Fibroblast of lung (primary cell): ENCODE results near the gene SERTAD3. TPM values are rescaled to one million over a fixed set of nuclear protein-coding genes. Genes with fewer than 3 reads are reported as not detected.

ENCODE experiments used
- DNase-seq, 2 donors: peaks; one replicate each; pipeline versions ENCODE4 v3.0.0 to v3.0.0-alpha.2; 2010; ENCODE audit warnings: low read depth in 2 of 2
- H2AFZ ChIP-seq: 2 replicates; pipeline ENCODE4 v1.5.1; 2012; ENCODE audit warnings: low read length, control low read depth, inconsistent platforms
- H3K27ac ChIP-seq: 2 replicates; pipeline ENCODE4 v1.5.1; 2011; ENCODE audit warnings: low read length, control low read depth; ENCODE audit not compliant: insufficient read depth
- H3K27me3 ChIP-seq: 2 replicates; pipeline ENCODE4 v1.5.1; 2011; ENCODE audit warnings: mild to moderate bottlenecking, low read length; ENCODE audit not compliant: control insufficient read depth, insufficient read depth
- H3K36me3 ChIP-seq: 2 replicates; pipeline ENCODE4 v1.5.1; 2011; ENCODE audit warnings: low read length; ENCODE audit not compliant: control insufficient read depth, insufficient read depth
- H3K4me1 ChIP-seq: 2 replicates; pipeline ENCODE4 v1.5.1; 2011; ENCODE audit warnings: low read length; ENCODE audit not compliant: control insufficient read depth, insufficient read depth; ENCODE audit errors: extremely low read depth
- H3K4me2 ChIP-seq: 2 replicates; pipeline ENCODE4 v1.5.1; 2011; ENCODE audit warnings: low read length, control low read depth; ENCODE audit not compliant: insufficient read depth; ENCODE audit errors: extremely low read depth
- H3K4me3 ChIP-seq, 4 experiments: fragments of 200-600 bp in 1 of 4; sonication (generic) in 1 of 4; replicated peaks in 1 of 4; 2 replicates each; pipeline ENCODE4 v1.5.1; 2011 to 2016; ENCODE audit warnings: low read length in 4 of 4, low read depth in 3 of 4, mild to moderate bottlenecking in 3 of 4, control low read depth in 2 of 4, inconsistent platforms in 1 of 4, mixed read lengths in 1 of 4; ENCODE audit not compliant: insufficient read depth in 1 of 4; ENCODE audit errors: control extremely low read depth in 1 of 4
- H3K79me2 ChIP-seq: 2 replicates; pipeline ENCODE4 v1.5.1; 2012; ENCODE audit warnings: mild to moderate bottlenecking, low read length, inconsistent platforms; ENCODE audit not compliant: control insufficient read depth, insufficient read depth
- H3K9ac ChIP-seq: 2 replicates; pipeline ENCODE4 v1.5.1; 2011; ENCODE audit warnings: mild to moderate bottlenecking, low read length, control low read depth; ENCODE audit not compliant: insufficient read depth
- H3K9me3 ChIP-seq: 2 replicates; pipeline ENCODE4 v1.5.1; 2012; ENCODE audit warnings: low read depth, low read length; ENCODE audit not compliant: control insufficient read depth, insufficient read depth
- H4K20me1 ChIP-seq: 2 replicates; pipeline ENCODE4 v1.5.1; 2011; ENCODE audit warnings: low read length; ENCODE audit not compliant: control insufficient read depth, insufficient read depth; ENCODE audit errors: extremely low read depth
- CTCF ChIP-seq, 2 donors: IDR thresholded peaks in 1 of 2; conservative IDR thresholded peaks in 1 of 2; 1 replicate in 1 of 2; 2 replicates in 1 of 2; pipeline ENCODE4 v1.5.1; 2011 to 2012; ENCODE audit warnings: low read length in 2 of 2, control low read depth in 1 of 2, inconsistent platforms in 1 of 2, low read depth in 1 of 2, mild to moderate bottlenecking in 1 of 2
- EZH2 ChIP-seq: IDR thresholded peaks from 2 replicates; pipeline ENCODE4 v1.5.1; 2012; ENCODE audit warnings: low read length, control low read depth, mild to moderate bottlenecking; ENCODE audit errors: missing control alignments
- polyA plus RNA-seq, 2 donors: library from polyadenylated mRNA; depleted of rRNA in 1 of 2; stranded (reverse) in 1 of 2; unstranded in 1 of 2; fragments of >200 nt; gene quantifications; 2 replicates each; pipeline ENCODE4 v1.2.1, GENCODE V29; 2011 to 2012; ENCODE audit warnings: missing spikeins in 1 of 2
- total RNA-seq: library from RNA; depleted of rRNA; stranded (reverse); fragments of >200 nt; gene quantifications from 2 replicates; pipeline ENCODE4 v1.2.1, GENCODE V29; 2014

Gene SERTAD3
- total and polyA plus RNA-seq, 2 donors (not counting 1 experiment from before 2014, with no cell fraction given): 22.3 to 24.8 TPM

DNA sequence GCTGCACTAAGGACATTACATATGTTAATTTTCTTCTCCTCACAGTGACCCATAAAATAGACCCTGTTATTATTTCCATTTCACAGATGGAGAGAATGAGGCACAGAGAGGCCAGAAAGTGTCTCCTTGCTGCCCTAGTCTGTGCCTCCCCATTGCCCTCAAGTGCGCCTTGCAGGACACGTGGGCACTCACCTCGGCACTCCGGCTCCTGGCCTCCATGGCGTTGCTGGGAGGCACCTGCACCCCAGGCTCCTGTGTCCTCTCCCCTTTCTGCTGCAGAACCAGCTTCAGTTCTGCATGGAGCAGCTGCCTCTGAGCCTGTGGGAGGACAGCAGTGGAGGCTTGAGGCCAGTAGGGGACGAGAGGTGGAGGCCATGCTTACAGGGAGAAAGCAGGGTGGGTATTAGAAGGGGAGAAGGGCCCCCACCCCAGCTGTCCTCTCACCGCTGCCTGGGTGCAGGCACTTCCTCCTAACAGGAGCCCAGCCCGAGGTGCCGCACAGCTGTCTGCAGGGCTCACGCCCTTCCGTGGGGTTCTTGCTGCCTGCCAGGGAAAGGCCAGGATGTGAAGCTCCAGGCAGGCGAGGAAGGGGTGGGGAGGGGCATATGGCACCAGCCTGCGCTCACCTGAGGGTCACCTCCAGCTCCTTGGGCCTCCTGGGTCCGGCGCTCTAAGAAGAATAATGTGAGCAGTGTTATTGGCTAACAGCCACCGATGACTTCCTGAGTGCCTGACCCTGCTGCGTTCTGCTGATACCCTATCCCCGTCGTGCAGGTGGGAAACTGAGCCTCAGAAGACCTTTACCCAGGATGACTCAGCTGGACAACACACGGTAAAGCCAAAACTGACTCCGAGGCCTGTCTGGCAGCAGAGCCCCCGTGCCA, 36.2 kb downstream of the SERTAD3 start:
- Histone ChIP-seq H3K9me3 (no peaks in the 10 kb centered on the region), H3K4me2 (no peak overlapping the region), H3K9ac (no peak overlapping the region), H3K27me3 (no peaks in the 10 kb centered on the region), H3K27ac (no peak overlapping the region), H3K36me3 (no peaks in the 10 kb centered on the region), H3K4me3 (no peak overlapping the region), H2AFZ (no peak overlapping the region), H3K4me1 (no peaks in the 10 kb centered on the region), H4K20me1 (no peaks in the 10 kb centered on the region), H3K79me2 (no peaks in the 10 kb centered on the region)
- TF ChIP-seq CTCF (conservative IDR thresholded peaks at IDR 0.05 in 1 of 2, IDR thresholded peaks at IDR 0.05 in 1 of 2; ENCODE audit: low read depth in 1 of 2, low read length in 2 of 2) (no peak), EZH2 (no peak)
- no peak for DNase-seq

DNA sequence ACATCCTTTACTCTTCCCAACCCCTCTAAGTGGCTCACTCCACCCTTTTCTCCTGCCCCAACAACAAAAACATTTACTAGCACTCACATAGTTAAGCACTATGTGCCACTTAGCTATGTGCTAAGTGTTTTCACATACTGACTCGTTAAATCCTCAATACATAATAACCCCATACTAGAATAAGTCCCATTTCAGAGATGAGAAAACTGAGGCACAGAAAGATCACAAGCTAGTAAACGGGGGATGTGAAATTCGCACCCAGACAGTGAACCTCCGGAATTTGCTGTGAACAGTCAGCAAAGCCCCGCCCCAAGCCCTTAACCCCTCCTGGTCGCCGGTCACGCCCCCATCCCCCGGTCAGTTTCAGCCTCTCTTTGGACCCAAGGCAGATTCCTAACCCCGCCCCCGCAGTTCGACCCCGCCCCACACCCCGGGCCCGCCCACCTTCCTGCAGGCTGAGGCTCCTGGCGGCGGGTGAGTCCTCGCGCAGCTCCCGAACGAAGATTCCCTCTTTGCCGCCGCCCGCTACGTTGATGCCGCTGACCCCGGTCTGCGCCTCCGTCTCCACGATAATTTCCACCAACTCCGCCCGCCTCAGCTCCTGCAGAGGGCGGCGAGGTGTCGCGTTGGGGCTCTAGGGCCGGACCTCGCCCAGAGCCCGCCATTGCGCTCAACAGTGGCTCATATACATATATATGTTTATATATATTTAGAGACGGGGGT, 40.7 kb downstream of the SERTAD3 start:
- Histone ChIP-seq H3K27ac (peak overlapping the region; percentile 23), H3K4me1 (no peaks in the 10 kb centered on the region), H3K9ac (peak overlapping the region; percentile 26), H3K9me3 (no peaks in the 10 kb centered on the region), H4K20me1 (no peaks in the 10 kb centered on the region), H3K79me2 (no peaks in the 10 kb centered on the region), H3K4me2 (peak overlapping the region; percentile 85), H2AFZ (peak overlapping the region; percentile 72), H3K4me3 (peak overlapping the region; percentile 53 to 64 (median 58)), H3K27me3 (no peaks in the 10 kb centered on the region), H3K36me3 (no peaks in the 10 kb centered on the region)
- no peak for TF ChIP-seq CTCF (conservative IDR thresholded peaks at IDR 0.05 in 1 of 2, IDR thresholded peaks at IDR 0.05 in 1 of 2; ENCODE audit: low read depth in 1 of 2, low read length in 2 of 2)
- peak; percentile 81 to 87 for DNase-seq

- no peak overlapping the region for H3K4me3 ChIP-seq
- H3K4me2 ChIP-seq: no peak overlapping the region
- no peak overlapping the region for H3K9ac ChIP-seq
- no peaks in the 10 kb centered on the region for H3K27me3 ChIP-seq
- TF ChIP-seq EZH2 (no peak), CTCF (conservative IDR thresholded peaks at IDR 0.05 in 1 of 2, IDR thresholded peaks at IDR 0.05 in 1 of 2; ENCODE audit: low read depth in 1 of 2, low read length in 2 of 2) (no peak)
- H3K4me1 ChIP-seq: no peaks in the 10 kb centered on the region
- no peaks in the 10 kb centered on the region for H3K36me3 ChIP-seq
- DNase-seq: no peak
- no peak overlapping the region for H2AFZ ChIP-seq
- no peaks in the 10 kb centered on the region for H3K9me3 ChIP-seq
- H4K20me1 ChIP-seq: no peaks in the 10 kb centered on the region
- no peaks in the 10 kb centered on the region for H3K79me2 ChIP-seq
- H3K27ac ChIP-seq: no peak overlapping the region
Observed at GRCh38 chr19:40400559-40400958, 43.6 kb downstream of the SERTAD3 start.
